ENCODE measurements around the gene SEMA3G.

The SEMA3G gene

GRCh38 chr3:52394751-52395502, 50.0 kb downstream of the SEMA3G start:
- no peak for DNase-seq

- DNase-seq = no peak
Measured at GRCh38 chr3:52393959-52394670, 50.8 kb downstream of the SEMA3G start.

- DNase-seq = no peak
Measured at GRCh38 chr3:52393131-52393807, 51.6 kb downstream of the SEMA3G start.

GRCh38 chr3:52392216-52392930, 52.5 kb downstream of the SEMA3G start:
- DNase-seq = no peak

GRCh38 chr3:52391096-52391495, 53.8 kb downstream of the SEMA3G start:
- DNase-seq = no peak

- DNase-seq = no peak
Measured at GRCh38 chr3:52388933-52389332, 56.0 kb downstream of the SEMA3G start.

- no peak for DNase-seq
Measured at GRCh38 chr3:52388348-52388821, 56.5 kb downstream of the SEMA3G start.

- no peak for DNase-seq
Measured at GRCh38 chr3:52387481-52387880, 57.4 kb downstream of the SEMA3G start.

- no peak for DNase-seq
Measured at GRCh38 chr3:52385157-52385556, 59.7 kb downstream of the SEMA3G start.

- DNase-seq = no peak
Measured at GRCh38 chr3:52384019-52384761, 60.7 kb downstream of the SEMA3G start.

- no peak for DNase-seq
Measured at GRCh38 chr3:52383446-52383845, 61.5 kb downstream of the SEMA3G start.
